Body of pancreas (tissue), 4 donors: ENCODE data around the gene BICRA.

ENCODE experiments used
- POLR2A ChIP-seq, 3 donors: fragments of 450-650 bp; IDR thresholded peaks; one replicate each; pipeline ENCODE4 v1.6.1; 2016; ENCODE audit warnings: antibody characterized with exemption in 3 of 3, mild to moderate bottlenecking in 2 of 3
- TF ChIP-seq, protein P1 (sequence below), 7 experiments: fragments of 450-650 bp in 4 of 7; fragments of 200-600 bp in 3 of 7; sonication (generic) in 3 of 7; IDR thresholded peaks; one replicate each; pipeline ENCODE4 v1.5.1; 2016 to 2019; ENCODE audit warnings: antibody characterized with exemption in 7 of 7

DNA sequence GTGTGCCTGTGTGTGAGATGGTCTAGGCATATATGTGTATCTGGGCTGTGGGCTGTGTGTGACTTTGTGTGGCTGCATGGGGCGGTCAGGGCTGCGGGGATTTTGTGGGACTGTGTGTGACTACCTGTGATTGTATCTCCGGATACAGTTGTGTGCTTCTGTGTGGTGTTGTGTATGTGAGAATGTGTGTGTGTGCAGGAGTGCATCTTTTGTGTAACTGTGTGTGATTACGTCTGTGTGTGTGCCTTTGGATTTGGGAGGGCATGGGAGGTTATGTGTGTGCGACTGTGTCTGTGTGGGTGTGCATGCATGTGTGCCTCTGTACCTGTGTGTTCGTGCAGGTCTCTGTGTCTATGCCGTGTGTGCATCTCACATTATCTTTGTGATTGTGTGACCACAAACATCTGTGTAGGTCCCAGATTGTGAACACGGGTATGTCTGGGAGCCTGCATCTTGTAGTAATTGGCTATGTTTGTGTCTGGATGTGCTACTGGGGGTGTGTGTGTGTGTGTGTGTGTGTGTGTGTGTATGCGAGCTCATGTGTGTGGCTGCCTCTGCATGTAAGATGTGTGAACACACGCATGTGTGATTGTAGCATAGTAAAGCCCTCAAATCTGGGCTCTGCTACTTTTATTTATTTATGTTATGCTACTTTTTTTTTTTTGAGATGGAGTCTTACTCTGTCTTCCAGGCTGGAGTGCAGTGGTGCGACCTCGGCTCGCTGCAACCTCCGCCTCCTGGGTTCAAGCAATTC lies 111.9 kb downstream of the BICRA start:
- TF ChIP-seq, protein P1, sequence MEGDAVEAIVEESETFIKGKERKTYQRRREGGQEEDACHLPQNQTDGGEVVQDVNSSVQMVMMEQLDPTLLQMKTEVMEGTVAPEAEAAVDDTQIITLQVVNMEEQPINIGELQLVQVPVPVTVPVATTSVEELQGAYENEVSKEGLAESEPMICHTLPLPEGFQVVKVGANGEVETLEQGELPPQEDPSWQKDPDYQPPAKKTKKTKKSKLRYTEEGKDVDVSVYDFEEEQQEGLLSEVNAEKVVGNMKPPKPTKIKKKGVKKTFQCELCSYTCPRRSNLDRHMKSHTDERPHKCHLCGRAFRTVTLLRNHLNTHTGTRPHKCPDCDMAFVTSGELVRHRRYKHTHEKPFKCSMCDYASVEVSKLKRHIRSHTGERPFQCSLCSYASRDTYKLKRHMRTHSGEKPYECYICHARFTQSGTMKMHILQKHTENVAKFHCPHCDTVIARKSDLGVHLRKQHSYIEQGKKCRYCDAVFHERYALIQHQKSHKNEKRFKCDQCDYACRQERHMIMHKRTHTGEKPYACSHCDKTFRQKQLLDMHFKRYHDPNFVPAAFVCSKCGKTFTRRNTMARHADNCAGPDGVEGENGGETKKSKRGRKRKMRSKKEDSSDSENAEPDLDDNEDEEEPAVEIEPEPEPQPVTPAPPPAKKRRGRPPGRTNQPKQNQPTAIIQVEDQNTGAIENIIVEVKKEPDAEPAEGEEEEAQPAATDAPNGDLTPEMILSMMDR (IDR thresholded peaks at IDR 0.05), result no peak
- TF ChIP-seq POLR2A (IDR thresholded peaks at IDR 0.05), result no peak
